Large intestine (tissue), 3 donors: ENCODE data around the gene HNRNPLL. TPM values are rescaled to one million over a fixed set of nuclear protein-coding genes. Genes with fewer than 3 reads are reported as not detected.

Source experiments
- DNase-seq, 2 donors: peaks; one replicate each; pipeline versions ENCODE4 v3.0.0 to v3.0.0-alpha.2; 2013
- H3K27ac ChIP-seq: one replicate; pipeline ENCODE4 v1.5.1; 2013; ENCODE audit warnings: low read length
- H3K27me3 ChIP-seq: 2 replicates; pipeline ENCODE4 v1.6.1; 2013; ENCODE audit warnings: low read length; ENCODE audit not compliant: control insufficient read depth, insufficient read depth
- H3K36me3 ChIP-seq: 2 replicates; pipeline ENCODE4 v1.6.1; 2013; ENCODE audit warnings: low read length; ENCODE audit not compliant: control insufficient read depth, insufficient read depth
- H3K4me1 ChIP-seq: one replicate; pipeline ENCODE4 v1.6.1; 2013; ENCODE audit warnings: low read length; ENCODE audit not compliant: control insufficient read depth, insufficient read depth
- H3K4me3 ChIP-seq: one replicate; pipeline ENCODE4 v1.5.1; 2013; ENCODE audit warnings: low read length
- H3K9me3 ChIP-seq: one replicate; pipeline ENCODE4 v1.6.1; 2013; ENCODE audit warnings: mild to moderate bottlenecking, low read depth, low read length, moderate library complexity; ENCODE audit not compliant: control insufficient read depth
- WGBS: methylation state at CpG from one replicate; pipeline ENCODE4 v1.1.5; 2013; ENCODE audit warnings: low lambda C conversion rate; ENCODE audit not compliant: insufficient coverage; 5-methylcytosine and 5-hydroxymethylcytosine counted together
- polyA plus RNA-seq: library from polyadenylated mRNA; unstranded; fragments of 120-200 nt; gene quantifications from one replicate; pipeline ENCODE4 v1.2.1, GENCODE V29; 2013

HNRNPLL gene
- polyA plus RNA-seq, 1 donor = 42.2 TPM

- Histone ChIP-seq H3K36me3 (no peaks in the 10 kb centered on the region), H3K27ac (no peak overlapping the region)
- no peak for DNase-seq
These were observed 86.2 kb downstream of the HNRNPLL start for GRCh38 chr2:38516526-38516925.

DNA sequence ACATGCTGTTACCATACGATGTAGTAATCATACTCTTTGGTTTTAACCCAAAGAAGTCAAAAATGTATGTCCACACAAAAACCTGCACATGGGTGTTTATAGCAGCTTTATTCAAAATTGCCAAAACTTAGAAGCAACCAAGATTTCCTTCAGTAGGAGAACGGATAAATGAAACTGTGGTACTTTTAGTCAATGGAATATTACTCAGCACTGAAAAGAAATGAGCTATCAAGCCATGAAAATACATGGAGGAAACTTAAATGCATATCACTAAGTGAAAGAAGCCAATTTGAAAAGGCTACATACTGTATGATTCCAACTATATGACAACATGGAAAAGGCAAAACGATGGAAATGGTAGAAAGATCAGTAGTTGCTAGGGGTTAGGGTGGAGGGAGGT is 86.6 kb downstream of the HNRNPLL start:
- no peaks in the 10 kb centered on the region for H3K36me3 ChIP-seq
- H3K4me1 ChIP-seq = no peaks in the 10 kb centered on the region
- WGBS = 100% methylated on average over 1 of the region's 3 CpGs
- DNase-seq = no peak
- no peaks in the 10 kb centered on the region for H3K9me3 ChIP-seq
- H3K27me3 ChIP-seq = no peaks in the 10 kb centered on the region
- H3K4me3 ChIP-seq = no peak overlapping the region
- H3K27ac ChIP-seq = no peak overlapping the region

More at GRCh38 chr2:38516526-38516925, 86.2 kb downstream of the HNRNPLL start:
- no CpG with 5 or more reads among the region's 6 CpGs for WGBS
- Histone ChIP-seq H3K4me3 (no peak overlapping the region), H3K9me3 (no peaks in the 10 kb centered on the region), H3K4me1 (no peaks in the 10 kb centered on the region), H3K27me3 (no peaks in the 10 kb centered on the region)

GRCh38 chr2:38515155-38516074 is 87.3 kb downstream of the HNRNPLL start:
- 75% methylated on average over 4 of the region's 26 CpGs for WGBS
- Histone ChIP-seq H3K27ac (peak overlapping the region; percentile 37), H3K9me3 (no peaks in the 10 kb centered on the region), H3K4me1 (no peaks in the 10 kb centered on the region), H3K36me3 (no peaks in the 10 kb centered on the region), H3K4me3 (peak overlapping the region; percentile 5), H3K27me3 (no peaks in the 10 kb centered on the region)
- DNase-seq = peak in 1 of 2 donors; percentile 30

GRCh38 chr2:38514603-38515154 is 88.0 kb downstream of the HNRNPLL start:
- WGBS = no CpG with 5 or more reads among the region's 3 CpGs
- Histone ChIP-seq H3K27me3 (no peaks in the 10 kb centered on the region), H3K36me3 (no peaks in the 10 kb centered on the region), H3K4me3 (no peak overlapping the region), H3K27ac (no peak overlapping the region), H3K9me3 (no peaks in the 10 kb centered on the region), H3K4me1 (no peaks in the 10 kb centered on the region)
- DNase-seq = no peak

DNA sequence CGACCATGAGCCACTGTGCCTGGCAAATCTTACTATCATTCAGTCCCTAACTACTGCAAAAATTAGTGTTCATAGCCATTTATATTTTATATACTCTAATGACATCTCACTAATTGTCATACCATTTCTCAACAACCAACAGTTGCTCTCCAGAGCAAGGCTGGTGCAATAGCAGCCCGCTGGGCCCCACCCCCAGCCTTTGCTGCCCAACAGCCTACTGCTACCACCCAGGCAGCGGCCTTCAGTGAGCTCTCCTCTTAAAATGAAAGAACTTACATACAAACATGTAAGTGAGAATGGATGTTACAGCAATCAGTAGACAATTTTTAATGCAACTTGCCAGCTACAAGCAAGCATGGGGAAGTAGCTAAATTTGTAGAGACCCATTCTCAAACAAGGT is 90.5 kb downstream of the HNRNPLL start:
- DNase-seq = no peak
- 100% methylated on average over 1 of the region's 3 CpGs for WGBS
- H3K4me1 ChIP-seq = no peaks in the 10 kb centered on the region
- H3K27me3 ChIP-seq = no peaks in the 10 kb centered on the region
- H3K27ac ChIP-seq = no peak overlapping the region
- H3K9me3 ChIP-seq = no peaks in the 10 kb centered on the region
- H3K36me3 ChIP-seq = no peaks in the 10 kb centered on the region
- H3K4me3 ChIP-seq = no peak overlapping the region

Other genes with a start within 250 kb of the HNRNPLL start
- 103 TPM for gene ATL2, start 225.7 kb downstream of the HNRNPLL start, polyA plus RNA-seq
- gene GALM, start 63.2 kb upstream of the HNRNPLL start, polyA plus RNA-seq = 76.1 TPM
- 240 TPM for gene SRSF7, start 148.4 kb upstream of the HNRNPLL start, polyA plus RNA-seq
- gene GEMIN6, start 175.3 kb upstream of the HNRNPLL start, polyA plus RNA-seq = 11.6 TPM